Kasumi-1 (cell line): Measurements from ENCODE around the gene CDK5.
A peak's percentile ranks its signal among the peaks of the same experiment; 100 is the strongest.
"Not testable (repeated sequence)": the region's sequence is repeated elsewhere in the genome, so short reads cannot be mapped to it uniquely, and the experiment has no call there.

Experiments used
- DNase-seq, 2 experiments: peaks; one replicate each; lab custom pipeline; 2025; lab: John Stamatoyannopoulos, UW

Gene CDK5

DNA sequence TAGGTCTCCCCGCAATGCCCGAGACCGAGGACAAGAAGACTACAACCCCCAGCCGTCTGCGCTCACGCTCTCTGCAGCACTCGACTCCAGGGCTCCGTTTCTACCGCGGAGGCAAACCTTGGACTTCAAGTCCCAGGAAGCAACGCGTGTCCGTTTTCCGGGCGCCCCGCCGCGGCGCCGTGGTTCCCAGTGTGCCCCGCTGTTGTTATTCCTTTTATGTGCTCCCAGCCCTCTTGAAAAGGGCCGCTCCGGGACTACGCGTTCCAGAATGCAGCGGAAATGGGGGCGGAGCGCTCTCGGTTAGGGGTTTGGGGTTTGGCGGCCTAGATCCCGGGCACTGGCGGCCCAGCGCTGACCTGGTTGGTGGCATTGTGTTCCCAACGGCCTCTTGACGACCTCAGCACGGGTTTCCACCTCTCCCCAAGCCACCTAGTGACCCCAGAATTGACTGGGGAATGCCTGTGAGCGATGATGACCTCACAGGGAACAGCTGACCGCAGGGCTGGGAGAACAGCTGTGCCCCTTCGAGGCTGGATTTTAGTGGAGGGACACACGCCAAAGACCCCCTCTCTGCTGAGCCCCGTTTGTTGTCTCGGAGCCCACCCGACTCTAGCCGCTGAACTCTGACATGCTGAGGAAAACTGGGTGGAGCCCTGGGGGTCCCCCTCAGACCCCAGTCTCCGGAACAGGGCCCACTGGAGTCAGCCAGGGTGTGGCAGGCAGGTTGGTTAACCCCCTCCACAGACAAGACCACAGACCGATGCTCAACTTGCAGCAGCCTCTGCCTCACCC is 488 bp upstream of the CDK5 start:
- DNase-seq = peak; percentile 99 to 100

DNA sequence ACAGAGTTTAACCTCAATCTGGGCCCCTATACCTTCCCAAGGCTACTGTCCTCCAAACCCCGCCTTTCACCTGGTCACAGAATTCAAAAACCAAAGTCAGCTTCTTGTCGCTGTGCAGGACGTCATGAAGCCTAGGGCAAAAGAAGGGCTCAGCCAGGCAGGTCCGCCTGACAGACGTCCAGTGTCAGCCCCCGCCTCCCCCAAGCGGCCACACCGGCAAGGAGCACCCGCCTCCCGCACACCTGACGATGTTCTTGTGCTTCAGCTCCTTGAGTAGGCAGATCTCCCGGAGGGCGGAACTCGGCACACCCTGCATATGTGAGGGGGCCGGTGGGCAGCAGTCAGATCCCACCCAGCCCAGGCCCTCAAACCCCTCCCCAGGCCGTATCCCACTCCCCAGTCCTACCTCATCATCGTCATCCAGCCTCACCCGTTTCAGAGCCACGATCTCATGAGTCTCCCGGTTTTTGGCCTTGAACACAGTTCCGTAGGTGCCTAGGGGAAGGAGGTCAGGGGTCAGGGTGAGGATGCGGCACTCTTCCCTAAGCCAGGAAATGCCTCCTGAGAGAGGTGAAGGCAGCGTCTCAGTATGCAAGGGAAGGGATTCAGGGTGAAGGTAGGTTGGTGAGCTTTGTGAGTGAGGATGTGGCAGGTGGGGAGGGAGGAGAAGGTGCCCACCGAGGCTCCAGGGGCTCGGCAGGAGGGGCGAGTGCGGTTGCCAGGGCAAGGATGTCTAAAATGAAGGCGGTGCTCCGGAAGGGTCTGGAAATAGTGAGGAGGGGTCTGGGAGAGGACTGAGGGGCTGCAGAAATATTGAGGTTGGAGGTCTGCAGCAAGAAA is 811 bp downstream of the CDK5 start:
- no peak for DNase-seq

DNA sequence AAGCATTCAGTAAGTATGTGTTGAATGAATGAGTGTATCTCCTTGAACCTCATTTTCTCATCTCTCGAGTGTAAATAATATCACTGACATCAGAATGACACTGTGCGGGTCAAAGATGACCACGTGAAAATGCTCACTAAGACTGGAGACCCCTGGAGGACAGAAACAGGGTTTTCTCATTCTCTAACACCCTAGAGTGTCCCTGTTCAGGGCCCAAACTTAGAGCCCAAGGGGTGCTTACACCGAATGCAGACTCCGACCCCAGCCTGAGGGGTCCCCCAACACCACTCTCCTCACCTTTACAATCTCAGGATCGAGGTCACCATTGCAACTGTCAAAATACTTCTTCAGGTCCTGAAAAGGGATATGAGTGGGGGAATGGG is 1.4 kb downstream of the CDK5 start:
- no peak for DNase-seq

DNA sequence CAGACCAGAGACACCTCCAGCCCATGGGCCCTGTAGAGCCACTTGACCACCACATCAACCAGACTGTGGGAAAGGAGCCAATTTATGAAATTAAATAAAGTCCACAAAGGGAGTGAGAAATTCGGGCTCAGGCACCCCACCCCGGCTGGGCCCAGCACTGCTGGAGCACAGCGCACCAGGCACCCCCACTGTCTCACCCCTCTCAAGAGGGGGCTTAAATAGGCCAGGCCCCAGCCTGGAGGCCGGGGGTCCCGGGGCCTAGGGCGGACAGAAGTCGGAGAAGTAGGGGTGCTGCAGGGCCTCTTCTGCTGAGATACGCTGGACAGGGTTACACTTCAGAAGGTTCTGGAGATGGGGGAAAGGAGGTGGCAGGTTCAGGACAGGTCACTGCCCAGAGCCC is 3.9 kb downstream of the CDK5 start:
- no peak for DNase-seq

DNA sequence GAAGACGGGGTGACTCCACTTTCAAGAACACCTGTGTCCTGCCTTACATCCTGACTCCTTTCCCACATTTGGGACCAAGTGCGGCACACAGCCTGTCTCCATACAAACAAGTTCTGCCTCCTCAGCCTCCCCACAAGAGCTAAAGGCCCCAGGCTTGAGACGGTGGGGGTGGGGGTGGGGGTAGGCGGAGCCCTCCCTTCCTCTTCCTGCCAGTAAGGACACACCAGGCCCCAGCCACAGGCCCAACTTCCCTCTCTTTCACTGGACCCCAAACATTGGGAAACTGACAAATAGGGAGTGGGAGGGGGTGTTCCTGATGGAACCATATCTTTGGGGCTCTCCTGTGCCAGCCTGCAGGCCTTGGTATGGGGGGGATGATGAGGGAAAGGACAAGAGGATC is 4.6 kb downstream of the CDK5 start:
- DNase-seq = peak; percentile 31 to 35

DNA sequence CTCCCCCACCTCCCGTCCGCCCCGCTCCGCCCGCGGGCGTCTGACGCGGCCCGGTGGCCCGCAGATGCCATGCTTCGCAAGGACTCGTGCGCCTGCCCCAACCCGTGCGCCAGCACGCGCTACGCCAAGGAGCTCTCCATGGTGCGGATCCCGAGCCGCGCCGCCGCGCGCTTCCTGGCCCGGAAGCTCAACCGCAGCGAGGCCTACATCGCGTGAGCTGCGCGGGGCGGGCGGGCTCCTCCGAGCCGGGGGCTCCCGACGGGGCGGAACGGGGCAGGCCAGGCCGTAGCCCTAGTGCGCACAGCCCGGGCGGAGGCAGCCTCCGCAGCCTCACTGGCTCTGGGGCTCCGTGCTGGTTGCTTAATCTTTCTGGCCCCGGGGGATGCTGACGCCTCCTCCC is 6.6 kb downstream of the CDK5 start:
- DNase-seq = peak; percentile 46 to 59

DNA sequence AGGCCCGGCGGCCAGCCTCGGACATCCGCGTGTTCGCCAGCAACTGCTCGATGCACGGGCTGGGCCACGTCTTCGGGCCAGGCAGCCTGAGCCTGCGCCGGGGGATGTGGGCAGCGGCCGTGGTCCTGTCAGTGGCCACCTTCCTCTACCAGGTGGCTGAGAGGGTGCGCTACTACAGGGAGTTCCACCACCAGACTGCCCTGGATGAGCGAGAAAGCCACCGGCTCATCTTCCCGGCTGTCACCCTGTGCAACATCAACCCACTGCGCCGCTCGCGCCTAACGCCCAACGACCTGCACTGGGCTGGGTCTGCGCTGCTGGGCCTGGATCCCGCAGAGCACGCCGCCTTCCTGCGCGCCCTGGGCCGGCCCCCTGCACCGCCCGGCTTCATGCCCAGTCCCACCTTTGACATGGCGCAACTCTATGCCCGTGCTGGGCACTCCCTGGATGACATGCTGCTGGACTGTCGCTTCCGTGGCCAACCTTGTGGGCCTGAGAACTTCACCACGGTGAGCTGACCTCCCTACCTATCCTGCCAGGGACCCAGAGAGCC is 8.7 kb downstream of the CDK5 start:
- no peak for DNase-seq

DNA sequence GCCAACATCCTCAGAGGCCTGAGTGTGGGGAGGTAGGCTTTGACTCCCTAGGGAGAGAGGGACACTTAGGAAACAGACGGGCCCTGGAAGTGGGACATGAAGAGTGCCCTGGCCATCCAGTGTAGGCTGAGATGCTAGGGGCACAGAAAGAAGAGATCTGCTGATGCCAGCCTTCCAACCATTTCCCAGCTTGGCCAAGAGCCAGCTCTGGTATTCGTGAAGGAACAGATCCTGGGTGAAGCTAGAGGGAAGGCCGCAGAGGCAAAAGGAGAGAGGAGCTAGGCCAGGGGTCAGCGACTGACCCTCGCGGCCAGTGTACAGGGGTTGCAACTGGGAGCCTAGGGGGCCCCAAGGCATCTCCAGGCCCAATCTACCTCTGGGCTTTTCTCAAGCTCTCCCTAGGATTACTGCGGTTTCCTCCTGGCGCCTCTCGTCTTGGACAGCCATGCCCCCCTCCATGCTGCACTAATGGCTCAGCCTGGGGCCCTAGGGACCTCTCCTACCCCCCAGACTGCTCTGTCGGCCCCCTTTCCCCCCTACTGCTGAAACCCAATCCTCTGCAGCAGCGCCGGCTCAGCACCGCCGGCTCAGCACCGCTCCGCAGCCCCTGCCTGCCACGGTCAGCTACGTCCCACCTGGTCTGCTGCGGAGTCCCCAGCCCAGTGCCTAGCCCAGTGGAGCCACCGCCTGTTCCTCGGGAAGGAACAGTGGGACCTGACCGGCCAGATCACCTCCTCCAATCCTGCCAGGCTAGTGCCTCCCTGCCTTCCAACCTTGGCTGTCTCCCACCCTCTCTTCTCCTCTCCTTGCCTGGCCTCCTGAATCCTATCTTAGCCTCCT is 9.5 kb downstream of the CDK5 start, which contains the start of gene ASIC3:
Gene ASIC3 (plus strand): TSS at position 556 of the 840 bp plus-strand sequence. CDS start 355 bp downstream, outside the sequence.
- no peak for DNase-seq

DNA sequence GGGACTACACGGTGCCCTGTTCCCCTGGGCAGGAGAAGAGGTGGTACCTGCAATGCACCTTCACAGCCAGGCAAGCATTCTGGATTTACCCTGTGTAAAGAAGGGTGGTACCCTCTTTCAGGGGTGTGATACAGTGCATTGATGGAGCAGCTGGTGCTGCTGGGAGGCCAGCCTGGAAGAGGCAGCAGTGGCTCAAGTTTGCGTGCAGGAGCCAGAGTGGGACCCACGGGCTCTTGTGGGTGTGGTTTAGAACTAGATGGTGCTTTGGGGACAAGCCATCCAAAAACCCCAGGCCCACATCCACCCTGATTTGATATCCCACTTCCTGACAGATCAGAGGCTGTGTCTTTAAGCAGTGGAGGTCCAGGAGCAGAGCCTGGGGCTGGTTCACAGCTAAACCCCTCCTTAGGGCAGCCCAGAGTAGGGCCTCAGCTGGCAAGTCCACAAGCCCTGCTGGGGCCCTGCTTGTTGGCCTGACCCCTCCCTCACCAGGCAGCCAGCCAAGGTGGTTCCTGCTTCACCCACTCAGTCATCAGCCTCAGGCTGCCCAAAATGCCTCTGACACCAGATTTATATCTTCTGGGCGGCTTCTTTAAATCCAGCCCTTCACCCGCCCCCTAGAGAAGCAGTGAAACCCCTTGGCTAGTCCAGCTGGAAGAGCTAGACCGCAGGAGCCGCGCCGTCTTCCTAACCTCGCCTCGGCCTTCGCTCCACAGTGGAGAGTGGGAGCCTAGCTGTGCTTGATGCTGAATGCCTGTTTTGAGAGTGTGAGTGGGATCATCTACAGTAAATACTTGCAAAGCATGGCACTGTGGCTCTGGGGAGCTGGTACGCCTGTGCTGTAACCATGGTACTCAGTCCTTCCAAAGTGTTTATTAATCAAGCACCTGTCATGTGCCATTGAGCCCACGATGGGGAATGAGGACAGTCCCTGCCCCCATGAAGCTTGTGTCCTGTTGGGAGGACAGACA is 10.8 kb downstream of the CDK5 start:
- no peak for DNase-seq

DNA sequence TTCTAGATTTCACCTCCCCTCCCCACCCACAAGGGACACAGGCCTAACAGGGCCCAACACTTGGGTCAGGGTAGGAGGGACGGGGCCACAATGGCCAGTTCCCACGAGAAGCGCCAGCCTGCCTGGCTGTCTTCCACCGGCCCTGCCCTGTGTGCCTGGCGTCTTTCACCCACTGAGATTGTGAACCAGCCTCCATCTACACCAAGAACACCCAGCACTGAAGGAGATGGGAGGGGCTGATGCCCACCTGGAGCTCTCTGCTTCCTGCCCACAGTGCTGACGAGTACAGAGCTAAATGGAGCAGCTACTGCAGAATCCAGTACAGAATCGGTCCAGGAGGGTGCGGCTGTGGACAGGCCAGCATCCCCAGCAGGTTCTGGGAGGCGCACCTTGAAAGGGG is 11.7 kb downstream of the CDK5 start:
- no peak for DNase-seq

DNA sequence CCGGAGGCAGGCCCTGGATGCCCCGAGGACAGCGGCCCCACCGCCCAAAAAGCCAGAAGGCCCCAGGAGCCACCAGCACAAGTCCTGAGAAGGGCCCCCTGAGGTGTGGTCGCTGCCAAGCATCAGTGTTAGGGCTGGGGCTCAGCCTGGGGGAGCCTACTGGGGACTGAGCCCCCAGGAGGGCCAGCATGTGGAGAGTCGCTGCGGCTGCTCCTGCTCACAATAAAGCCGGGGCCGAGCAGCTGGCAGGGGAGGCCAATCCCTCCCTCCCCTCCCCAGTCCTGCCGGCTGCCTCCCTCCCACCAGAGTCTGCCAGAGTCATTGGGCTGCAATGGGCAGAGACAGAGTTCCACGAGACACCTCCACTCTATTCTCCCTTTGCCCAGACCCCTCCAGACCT is 12.4 kb downstream of the CDK5 start:
- no peak for DNase-seq

DNA sequence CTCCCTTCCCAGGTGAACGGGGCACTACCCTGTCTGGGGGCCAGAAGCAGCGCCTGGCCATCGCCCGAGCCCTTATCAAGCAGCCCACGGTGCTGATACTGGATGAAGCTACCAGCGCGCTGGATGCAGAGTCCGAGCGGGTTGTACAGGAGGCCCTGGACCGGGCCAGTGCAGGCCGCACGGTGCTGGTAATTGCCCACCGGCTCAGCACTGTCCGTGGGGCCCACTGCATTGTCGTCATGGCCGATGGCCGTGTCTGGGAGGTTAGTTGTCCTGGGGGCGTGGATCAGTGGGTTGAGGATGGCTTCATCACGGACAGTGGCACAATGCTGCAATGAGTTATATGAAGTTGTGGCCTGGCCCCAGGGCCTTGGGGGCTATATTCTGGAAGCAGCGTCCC is 13.7 kb downstream of the CDK5 start:
- no peak for DNase-seq

DNA sequence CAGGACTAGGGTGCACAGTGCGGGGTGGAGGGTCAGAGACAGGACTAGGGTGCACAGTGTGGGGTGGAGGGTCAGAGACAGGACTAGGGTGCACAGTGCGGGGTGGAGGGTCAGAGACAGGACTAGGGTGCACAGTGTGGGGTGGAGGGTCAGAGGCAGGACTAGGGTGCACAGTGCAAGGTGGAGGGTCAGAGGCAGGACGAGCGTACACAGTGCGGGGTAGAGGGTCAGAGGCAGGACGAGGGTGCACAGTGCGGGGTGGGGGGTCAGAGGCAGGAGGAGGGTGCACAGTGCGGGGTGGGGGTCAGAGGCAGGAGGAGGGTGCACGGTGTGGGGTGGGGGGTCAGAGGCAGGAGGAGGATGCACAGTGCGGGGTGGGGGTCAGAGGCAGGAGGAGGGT is 14.2 kb downstream of the CDK5 start:
- DNase-seq = not testable (repeated sequence)

DNA sequence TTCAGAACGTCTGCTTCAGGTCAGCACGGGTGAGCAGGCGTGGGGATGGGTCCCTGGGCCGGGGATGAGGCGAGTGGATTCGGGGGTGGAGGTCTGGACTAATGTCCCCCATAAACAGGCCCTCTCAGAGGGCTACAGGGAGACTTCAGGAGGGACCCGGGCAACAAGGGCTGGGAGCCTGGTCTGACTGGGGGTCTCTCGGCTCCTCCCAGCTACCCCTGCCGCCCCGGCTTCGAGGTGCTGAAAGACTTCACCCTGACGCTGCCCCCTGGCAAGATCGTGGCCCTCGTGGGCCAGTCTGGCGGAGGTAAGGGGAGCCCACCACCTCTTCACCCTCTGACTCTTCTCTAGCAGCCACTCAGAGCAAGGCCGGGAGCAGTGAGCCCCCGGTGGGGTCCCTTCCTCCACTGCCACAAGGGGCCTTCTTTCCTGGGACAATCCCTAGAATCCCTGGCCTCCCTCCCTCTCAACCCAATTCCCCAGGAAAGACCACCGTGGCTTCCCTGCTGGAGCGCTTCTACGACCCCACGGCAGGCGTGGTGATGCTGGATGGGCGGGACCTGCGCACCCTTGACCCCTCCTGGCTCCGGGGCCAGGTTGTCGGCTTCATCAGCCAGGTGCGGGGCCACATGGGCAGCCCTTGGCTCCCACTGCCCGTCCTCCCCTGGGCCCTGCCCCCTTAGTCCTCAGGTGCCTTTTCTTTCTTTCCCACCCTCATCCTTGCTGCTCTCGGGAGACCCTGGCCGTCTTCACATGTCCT is 16.9 kb downstream of the CDK5 start:
- DNase-seq = no peak

DNA sequence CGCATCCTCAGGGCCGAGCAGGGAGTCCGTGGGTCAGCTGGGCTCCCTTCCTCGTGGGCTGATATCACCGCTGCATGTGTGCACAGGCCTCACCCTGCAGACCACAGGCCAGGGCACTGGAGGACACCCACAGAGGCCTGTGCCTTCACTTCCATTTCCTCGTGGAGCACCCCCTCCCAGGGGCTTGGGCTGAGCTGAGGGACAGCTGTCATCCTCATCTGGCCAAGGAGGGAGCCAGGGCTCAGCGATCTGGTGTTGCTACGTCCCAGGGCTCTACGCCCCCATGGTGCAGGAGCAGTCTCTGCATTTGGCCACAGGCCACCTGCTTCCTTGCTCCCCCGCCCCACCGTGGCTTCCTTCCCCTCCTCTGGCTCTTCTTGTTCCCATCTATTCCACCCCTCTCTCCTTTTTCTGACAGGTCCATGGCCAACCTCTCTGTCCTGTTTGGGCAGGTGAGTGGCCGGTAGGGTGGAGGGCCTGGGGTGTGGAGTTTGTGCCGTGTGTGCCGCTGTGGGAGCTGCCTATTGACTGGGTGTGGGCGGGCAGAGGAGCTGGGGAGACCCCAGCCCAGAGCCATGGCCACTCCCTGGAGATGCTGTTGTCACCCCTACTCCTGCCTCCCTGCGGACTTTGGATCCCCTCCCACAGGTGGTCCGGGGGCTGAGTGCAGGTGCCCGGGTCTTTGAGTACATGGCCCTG is 17.7 kb downstream of the CDK5 start:
- peak; percentile 36 to 43 for DNase-seq

DNA sequence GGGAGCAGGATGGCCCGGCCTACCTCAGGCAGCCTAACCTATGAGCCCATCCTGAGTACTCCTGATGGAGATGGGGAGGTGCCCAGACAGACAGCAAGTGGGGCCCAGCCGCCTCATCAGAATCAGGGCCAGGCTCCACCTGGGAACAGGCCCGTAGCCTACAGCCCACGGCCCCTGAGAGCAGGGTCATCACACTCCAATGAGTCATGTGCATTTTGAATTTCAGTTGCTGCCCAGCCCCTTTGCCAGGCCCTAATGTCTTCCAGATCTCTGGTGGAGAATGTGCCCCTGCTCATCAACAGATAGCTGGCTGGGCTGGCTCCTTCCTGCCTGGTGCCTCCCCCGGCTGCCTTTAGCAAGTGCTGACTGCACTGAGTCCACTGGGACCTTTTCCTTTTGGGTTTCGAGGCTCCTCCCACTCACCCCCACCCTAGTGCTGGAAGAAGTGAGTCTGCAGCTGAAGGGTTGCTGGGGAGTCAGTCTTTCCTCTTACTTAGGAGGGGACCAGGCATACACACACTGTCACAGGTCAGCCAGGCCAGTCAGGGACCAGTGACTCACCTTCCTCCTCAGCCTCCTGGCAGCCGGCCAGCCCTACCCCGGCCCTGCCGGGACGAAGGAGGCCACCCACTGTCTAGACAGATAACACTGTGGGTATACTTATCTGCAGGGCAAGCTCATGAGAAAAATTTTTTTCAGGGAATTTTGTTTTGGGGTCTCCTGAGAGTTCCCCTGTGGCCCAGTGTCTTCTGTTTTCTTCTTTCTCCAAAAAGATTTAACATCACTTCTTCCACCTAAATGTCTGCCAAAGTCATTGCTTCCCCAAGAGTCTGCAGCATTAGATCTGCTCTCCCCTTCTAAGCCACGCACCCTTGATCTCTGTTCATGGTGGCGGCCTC is 18.5 kb downstream of the CDK5 start:
- peak; percentile 74 to 82 for DNase-seq

DNA sequence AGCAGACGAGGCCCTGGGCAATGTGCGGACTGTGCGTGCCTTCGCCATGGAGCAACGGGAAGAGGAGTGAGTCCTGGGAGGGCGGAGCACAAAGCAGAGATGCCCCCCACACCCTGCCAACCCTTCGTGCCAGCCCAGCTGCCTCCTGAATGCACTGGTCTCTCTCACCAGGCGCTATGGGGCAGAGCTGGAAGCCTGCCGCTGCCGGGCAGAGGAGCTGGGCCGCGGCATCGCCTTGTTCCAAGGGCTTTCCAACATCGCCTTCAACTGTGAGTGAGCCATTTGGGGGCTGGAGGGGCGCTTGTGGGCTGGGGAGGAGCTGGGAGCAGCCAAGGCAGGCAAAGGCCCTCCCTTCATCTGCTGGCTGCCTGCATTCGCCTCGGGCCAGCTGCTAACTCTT is 21.8 kb downstream of the CDK5 start:
- DNase-seq = no peak

DNA sequence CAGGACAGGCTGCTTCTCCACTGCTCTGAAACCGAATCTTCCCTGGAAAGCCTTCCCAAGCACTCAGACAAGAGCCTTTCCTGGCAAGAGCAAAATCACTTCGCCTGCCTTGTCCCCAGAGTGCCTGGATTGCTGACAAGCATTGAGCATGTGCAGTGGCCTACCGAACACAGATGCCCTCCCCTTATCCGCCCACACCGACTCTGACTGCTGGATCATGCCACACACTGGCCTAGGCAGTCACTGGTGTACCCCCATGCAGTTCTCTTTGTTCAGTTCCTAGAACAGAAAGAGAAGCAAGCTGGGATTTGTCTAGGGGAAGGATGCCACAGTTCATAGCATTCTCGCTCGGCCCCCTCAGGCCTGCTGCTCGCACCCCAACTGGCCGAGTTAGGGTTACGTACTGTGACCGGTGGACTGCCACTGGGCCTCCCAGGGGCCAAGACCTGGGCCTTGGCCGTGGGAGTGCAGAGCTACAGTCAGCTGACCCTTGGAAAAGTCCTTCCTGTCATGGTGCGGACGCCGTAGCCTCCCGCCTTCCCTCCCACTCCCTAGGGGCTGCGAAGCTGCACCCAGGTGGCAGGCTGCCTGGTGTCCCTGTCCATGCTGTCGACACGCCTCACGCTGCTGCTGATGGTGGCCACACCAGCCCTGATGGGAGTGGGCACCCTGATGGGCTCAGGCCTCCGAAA is 22.5 kb downstream of the CDK5 start:
- no peak for DNase-seq
